EL (cell line): Measurements from ENCODE around the gene RNF128.
A peak's percentile ranks its signal among the peaks of the same experiment; 100 is the strongest.

Experiments
- DNase-seq: peaks from one replicate; pipeline ENCODE4 v3.0.0-alpha.2; 2016

RNF128 gene, protein sequence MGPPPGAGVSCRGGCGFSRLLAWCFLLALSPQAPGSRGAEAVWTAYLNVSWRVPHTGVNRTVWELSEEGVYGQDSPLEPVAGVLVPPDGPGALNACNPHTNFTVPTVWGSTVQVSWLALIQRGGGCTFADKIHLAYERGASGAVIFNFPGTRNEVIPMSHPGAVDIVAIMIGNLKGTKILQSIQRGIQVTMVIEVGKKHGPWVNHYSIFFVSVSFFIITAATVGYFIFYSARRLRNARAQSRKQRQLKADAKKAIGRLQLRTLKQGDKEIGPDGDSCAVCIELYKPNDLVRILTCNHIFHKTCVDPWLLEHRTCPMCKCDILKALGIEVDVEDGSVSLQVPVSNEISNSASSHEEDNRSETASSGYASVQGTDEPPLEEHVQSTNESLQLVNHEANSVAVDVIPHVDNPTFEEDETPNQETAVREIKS

DNA sequence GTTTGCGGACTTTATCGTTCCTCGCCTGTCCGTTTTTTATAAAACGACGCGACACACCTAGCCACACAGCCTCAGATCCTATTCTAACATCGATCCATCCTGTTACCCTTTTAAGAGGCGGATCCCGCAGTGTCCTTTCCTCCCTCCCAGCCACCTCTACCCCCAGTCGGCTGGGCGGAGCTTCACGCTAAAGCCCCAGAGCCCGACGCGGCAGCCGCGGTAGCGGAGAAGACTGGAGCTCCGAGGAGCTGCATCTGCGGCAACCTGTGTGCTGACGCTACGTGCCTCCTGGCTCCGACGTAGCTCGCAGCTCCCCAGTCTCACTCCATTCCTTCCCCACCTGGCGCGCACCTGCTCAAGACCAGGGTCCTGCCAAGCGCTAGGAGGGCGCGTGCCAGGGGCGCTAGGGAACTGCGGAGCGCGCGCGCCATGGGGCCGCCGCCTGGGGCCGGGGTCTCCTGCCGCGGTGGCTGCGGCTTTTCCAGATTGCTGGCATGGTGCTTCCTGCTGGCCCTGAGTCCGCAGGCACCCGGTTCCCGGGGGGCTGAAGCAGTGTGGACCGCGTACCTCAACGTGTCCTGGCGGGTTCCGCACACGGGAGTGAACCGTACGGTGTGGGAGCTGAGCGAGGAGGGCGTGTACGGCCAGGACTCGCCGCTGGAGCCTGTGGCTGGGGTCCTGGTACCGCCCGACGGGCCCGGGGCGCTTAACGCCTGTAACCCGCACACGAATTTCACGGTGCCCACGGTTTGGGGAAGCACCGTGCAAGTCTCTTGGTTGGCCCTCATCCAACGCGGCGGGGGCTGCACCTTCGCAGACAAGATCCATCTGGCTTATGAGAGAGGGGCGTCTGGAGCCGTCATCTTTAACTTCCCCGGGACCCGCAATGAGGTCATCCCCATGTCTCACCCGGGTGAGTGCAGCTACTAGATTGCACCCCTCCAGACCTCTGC is at the start of gene RNF128:
Gene RNF128, plus strand, starts transcription at position 217 of the 953 bp plus-strand sequence. Its CDS starts 213 bp downstream, at position 430.
- DNase-seq = peak; percentile 25

DNA sequence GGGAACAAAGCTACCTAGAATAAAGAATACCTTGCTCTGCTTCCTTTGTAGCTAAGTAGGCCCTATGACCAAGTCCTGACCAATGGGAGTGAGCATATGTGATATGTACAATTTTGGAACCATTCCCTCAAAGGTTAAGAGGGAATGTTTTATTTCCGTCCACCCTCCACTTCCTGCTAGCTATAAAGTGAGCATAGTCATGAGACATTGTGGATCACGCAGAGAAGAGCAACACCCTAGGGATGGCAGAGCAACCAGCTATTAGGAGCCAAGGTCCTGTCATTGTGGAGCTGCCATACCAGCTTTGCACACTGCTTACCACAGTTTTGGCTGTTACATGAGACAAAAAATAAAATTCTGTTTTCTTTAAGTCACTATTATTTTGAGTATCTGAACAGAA is 45.8 kb upstream of the RNF128 start:
- DNase-seq = no peak

DNA sequence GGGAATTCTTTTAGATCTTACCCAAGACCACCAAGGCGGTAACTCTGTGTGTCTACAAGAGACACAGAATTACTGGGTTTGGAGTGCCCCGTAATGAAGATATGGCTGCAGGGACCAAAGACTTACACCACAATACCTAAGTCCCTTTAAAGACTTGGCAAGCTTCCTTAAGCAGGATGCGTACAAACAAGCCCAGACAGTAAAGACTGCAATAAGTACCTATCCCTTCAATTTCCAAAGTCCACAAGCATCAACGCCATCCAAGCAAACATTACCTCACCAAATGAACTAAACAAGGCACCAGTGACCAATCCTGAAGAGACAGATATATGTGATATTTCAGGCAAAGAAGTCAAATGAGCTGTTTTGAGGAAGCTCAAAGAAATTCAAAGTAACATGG is 42.3 kb upstream of the RNF128 start:
- no peak for DNase-seq

DNA sequence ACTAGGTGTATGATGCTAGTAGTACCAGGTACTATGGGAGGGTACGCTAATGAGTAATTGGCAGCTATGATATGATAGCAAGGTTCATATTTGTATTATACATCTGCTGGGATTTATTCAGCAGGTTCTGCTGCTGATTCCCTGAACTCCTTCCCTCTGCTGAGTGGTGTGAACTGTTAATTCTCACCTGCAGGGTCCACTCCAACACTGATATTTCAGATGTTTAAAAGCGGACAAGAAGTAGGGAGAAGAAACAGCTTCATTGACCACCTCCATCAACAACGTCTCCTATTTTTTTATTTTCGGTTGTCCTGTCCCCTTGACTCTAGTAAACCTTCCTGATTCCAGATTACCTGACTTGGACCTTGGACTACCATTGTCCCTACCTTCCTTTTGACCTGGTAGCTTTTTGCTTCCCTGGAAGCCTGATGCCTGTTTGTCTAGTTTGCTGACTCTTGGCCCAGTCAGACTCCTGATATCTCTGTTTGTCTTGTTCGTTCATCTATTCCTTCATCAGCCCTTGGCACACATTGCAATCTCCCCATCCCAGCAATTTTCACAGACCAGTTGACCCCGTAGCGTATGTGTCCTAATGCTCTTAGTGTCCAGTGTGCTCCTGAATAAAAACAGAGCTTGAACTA is 34.0 kb upstream of the RNF128 start:
- DNase-seq = no peak

DNA sequence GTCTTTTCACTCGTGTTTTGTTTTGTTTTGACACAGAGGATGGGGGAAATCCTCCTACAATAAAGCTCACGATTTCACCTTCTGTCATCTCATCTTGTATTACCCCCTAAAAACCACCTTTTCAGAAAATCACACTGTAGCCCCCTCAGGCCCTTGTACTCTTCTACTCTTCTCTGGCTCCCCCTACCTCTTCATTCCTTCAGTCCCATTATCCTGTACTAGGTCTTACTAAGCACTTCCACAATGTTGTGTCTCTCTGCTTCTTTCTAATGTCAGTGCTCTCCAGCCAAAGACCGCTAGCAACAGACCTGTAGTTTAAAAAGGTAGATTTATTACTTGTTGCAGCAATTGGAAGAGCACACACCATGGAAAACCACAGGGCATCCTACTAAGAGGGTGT is 30.0 kb upstream of the RNF128 start:
- DNase-seq = no peak

DNA sequence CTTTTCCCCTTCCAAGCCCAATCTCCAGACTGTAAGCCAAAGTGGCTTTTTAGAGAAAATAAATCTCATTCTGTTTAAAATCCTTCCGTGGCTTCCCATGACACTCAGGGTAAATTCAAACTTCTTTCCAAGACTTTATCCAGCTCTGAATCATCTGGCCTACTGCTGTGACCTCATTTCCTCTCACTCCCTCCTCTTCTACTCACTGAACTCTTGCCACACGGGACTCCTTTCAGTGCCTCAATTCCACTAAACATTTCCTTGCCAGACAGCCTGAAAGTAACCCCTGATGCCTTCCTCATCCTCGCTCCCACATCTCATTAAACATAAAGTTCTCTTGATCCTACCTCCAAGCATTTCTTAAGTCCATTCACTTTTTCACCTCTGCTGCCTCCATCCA is 27.8 kb upstream of the RNF128 start:
- peak; percentile 30 for DNase-seq

DNA sequence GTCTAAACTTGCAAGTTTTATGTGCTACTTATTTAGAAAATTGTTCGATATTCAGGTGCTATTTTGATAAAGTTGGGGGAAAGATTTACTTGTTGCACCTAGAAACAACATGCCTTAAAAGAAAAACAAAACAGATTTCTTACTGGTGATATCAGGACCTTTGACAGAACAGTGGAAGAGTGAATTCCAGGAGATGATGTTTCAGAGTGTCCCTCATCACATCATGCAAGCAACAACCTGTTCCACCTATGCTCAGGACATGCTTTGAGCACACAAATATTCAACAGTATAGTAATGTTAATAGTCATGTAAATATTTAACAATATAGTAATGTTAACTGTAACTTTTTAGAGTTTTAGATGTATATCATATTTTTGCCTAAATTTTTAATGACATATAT is 23.9 kb upstream of the RNF128 start:
- DNase-seq = no peak

DNA sequence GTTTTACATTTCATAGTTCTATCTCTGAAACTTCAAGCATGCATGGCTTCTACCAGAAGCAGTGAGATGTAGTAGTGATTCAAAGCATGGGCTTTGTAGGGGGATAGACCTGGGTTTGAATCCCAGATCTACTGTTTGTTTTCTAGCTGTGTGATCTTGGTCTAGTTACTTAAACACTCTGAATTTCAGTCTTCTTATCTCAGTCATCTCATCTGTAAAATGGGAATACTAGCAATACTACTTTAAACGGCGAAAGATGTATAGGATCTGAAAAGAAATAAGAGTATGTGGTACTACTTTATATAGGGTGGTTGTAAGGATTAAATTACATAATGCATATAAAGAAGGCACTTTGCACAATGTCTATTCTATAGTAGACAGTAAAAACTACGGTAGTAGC is 20.0 kb upstream of the RNF128 start:
- DNase-seq = no peak

DNA sequence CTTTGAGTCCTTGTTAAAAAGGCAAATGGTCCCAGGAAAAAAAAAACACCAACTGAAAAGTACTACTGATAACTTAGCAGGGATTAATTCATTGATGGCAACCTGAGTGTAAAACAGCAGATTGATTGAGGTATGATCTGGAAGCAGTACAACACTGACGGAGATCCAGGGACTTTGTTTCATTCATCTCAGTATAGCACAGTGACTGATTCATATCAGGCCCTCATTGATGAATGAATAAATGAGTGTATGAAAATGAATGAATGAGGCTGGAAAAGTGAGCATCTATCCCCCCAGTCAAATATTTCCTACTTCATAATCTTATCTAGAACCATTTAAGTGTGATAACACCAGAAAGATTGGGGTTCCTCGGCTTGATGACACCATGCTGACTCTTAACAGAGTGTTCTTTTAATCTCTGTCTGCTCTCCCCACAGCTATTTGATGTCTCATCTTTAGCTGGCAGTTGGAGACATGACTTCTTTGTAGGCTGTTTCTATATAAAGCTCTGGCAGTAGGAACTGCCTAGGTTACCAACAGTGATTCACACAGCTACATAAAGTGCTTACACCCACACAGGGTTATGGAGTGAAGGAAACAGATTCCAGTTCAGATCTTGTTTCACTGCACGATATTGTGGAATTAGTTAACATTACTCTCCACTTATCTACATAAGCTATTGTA is 18.6 kb upstream of the RNF128 start:
- peak; percentile 80 for DNase-seq

DNA sequence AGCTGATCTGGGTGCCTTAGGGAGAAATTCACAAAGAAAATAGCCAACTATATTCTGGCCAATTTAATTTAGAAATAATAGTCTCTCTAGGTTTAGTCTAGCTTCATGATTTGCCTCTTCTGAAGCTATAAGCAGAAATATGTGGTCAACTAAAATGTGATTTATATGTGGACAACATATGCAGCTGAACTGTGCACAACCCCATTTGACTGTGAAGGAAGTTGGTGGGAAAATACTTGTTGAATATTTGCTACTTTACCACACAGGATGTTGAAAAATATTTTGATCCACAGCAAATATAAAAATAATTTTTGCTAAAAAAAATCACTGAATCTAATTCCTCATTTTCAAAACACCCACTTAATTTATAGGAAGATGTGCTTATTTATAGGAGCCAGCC is 15.7 kb upstream of the RNF128 start:
- no peak for DNase-seq

DNA sequence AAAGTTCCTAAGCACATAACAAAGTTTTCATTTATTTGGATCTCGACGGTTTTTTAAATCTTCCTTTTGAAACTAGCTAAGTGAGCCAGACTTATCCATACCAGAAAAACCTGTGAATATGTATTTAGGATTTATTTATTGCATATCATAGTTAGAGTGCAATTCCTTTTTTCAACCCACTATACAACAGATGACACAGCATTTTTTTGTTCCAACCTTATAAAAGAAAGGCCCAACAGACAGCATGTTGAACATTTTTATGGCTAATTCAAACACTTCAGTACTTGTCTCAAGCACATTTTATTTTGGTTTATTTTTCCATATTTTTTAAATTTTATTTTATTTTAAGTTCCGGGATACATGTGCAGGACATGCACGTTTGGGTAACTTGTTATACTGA is 15.1 kb upstream of the RNF128 start:
- no peak for DNase-seq

DNA sequence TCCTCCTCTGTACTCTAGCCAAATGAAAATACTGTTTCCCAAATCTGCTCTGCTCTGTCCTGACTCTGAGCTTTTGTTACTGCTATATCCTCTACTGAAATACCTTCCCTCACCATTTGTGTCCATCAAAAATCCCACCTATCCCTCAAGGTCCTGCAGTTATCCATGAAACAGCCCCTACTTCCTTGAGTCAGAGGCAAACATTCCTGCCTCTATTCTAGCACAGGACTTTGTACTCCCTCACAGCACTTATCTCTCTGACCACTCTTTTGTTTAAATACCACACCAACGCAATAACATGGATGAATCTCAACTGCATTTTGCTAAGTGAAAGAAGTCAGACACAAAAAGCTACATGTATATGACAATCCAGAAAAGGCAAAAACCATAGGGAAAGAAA is 10.5 kb upstream of the RNF128 start:
- DNase-seq = no peak

DNA sequence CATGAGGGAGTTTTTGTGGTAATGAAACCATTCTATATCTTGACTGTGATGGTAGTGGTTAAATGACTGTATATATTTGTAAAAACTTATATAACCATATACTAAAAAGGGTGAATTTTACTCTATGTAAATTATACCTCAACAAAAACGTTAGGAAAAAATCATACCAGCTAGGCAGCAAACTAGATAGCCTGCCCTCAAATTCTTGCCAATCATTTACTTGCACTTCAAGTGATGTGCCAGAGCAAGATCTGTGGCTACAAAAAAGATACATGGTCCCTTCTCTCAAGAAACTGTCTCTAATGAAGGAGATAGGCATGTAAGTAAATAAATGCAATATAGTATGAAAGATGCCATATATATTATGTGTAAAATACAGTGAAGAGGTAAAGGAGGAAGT is 10.0 kb upstream of the RNF128 start:
- DNase-seq = no peak

DNA sequence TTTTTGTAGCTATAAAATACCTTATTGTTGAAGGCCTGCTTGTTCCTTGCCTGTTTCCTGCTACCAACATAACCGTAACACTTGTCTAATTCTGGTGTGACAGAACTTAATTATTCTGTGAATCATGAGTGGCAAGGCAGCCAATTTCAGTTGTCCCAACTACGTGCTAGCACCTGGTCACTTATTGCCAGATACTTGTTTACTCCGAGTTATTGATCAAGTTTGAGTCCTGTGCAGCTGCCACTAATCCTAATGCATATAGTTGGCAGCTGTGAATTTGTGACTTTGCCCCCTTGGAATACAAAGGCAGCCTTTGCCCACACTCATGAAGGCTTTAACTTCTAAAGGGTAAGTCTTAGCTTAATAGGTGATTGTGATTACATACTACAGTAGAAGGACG is 7.8 kb upstream of the RNF128 start:
- DNase-seq = no peak

DNA sequence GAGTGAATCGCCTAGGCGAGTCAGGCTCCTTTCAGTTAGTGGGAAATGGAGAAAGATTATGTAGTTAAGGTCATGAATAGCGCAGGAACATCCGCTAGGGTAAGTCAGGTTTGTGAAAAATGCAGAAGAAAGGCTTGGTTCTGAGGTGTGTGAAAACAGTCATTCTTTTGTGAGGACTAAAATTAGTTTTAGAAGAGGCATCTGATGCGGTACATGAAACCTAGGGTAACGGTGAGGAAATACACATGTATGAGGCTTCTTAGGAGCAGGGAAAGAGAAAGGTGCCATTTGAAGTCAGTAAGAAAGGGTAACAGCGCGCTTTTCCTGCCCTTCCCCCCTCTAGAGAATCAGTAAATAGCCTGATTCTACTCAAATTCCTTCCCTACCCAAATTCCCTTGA is 570 bp upstream of the RNF128 start:
- no peak for DNase-seq

DNA sequence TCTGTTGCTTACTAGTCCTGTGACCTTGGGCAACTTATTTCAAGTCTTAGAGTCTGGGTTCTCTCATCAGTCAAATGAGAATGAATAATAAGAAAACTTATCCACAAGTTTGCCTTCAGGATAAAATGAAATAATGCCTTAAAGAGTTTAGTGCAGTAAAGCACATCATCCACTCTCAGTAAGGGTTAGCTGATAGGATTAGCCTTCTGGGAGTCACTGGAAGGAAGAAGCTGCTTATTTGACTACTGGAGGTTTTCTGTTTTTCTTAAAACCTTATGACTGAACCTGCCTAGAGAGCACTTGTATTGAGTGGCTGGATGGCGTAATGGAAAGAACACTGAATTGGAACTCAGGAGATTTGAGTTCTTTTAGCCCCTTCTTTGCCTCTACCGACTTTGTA is 1.8 kb downstream of the RNF128 start:
- DNase-seq = no peak

DNA sequence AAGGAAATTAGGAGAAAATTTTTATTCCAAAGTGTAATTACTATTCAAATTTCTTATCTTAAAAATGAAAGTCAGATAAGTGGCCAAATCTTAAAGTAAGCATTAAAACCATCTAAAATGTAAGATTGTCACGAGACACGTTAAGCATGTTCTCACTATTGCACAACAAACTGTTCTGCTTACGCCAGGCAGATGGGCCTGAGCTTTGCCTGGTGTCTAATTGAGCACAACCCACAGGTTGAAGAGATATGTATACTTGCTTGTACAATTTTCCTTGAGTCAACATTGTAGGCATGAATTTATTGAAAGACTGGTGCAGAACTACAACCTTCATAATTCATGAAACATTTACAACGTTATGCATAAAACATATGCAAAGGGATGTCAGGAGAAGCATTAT is 3.9 kb downstream of the RNF128 start:
- DNase-seq = no peak

DNA sequence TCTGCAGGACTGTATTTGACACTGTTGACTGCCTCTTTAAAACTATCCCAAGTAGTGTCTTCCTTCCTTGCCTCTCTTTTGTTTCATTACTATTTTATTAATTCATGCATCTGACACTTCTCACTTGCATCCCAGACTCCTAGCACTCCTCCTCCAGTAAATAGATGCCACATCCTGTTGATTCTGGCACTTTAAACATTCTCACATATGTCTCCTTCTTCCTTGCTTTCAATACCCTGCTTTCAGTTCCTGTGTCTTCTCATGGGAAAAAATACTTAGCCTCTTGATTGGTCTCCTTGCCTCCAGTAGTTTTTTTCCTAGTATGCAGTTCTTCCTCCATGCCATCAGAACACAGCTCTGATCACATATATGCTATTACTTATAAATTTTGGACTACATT is 5.1 kb downstream of the RNF128 start:
- no peak for DNase-seq

DNA sequence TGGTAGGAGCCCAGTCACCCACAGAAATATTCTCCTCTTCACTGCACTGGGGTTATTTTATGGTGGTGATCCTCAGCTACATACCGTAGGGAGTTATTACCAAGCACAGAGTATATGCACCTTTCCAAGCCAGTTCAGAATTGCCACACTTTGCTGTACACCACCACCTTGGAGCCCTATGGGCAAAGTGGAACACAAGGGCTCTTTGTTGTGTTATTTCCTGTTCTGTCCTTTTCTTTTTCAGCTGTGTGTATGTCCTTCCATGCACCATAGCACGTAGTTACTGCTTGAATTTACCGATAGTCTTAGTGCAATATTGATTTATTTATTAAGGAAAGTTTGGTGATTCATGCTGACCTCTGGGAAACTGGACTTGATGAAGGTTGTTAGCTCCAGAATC is 8.3 kb downstream of the RNF128 start:
- no peak for DNase-seq

DNA sequence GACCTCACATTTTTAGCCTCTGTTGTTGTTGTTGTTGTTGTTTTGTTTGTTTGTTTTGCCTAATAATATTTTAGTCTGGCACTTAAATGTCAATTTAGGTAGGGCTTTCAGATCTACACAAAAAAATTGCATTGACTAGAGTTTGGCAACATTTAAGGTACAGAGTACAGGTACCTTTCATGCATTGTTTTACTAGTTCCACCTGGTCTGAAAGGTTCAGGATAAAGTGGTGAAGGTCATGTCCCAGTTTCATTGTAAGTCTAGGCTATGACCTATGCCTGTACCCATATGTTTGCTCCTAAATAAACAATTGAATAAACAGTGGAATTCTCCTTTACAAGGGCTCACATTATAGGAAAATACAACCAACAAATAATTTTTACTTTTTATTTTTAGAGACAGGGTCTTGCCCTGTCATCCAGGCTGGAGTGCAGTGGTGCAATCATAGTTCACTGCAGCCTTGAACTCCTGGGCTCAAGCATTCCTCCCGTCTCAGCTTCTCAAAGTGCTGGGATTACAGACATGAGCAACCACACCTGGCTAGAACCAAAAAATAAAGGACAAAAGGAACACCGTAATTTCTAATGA is 13.8 kb downstream of the RNF128 start:
- no peak for DNase-seq

DNA sequence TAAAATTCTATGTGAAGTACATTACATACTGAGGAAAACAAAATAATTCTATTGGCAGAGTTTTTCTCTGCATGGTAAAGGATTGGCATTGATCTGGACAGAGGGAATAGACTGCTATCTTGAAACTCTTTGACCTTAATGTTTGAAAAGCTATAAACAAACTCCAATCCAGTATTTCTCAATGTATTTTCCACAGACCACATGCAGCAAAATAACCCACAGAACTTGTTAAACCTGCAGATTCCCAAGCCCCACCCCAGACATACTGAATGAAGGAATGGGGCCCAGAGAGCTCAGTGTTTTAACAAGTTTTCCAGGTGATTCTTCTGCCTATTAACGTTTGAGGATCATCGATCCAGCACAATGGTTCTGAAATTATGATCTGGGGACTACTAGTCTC is 15.7 kb downstream of the RNF128 start:
- DNase-seq = no peak

DNA sequence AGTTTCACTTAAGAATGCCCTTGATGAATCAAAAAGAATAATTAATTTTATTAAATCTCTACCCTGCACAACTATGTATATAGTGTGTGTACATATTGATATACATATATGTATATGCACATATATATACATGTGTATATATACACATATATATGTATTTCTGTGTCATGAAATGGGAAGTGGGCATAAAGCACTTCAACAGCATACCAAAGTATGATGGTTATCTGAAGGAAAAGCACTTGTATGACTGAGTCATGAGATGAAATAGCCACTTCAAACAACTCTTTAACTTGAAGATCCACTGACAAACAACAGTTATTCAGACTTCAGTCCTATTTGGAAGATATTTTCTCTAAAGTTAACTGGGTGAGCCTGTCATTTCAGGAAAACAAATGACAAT is 16.3 kb downstream of the RNF128 start:
- no peak for DNase-seq

DNA sequence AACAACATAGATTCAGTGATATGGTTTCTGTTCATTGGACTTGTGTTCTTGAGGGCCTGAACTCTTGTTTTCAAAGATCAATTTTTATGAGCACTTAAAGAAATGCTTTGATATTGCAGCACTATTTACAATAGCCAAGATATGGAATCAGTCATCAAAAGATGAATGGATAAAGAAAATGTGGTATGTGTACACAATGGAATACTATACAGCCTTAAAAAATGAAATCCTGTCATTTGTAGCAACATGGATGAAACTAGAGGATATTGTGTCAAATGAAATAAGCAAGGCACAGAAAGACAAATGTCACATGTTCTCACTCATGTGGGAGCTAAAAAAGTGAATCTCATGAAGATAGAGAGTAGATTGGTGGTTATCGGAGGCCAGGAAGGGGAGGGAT is 21.9 kb downstream of the RNF128 start:
- no peak for DNase-seq
